HG03469 (cell line): ENCODE results near the gene SP8.
"Not testable (repeated sequence)": the region's sequence is repeated elsewhere in the genome, so short reads cannot be mapped to it uniquely, and the experiment has no call there.

Source experiments
- ATAC-seq: cut with Tn5 transposase; IDR thresholded peaks from one replicate; pipeline ENCODE4 v1.9.1; 2021; ENCODE audit warnings: mild to moderate bottlenecking, moderate library complexity, moderate number of reproducible peaks; ENCODE audit not compliant: unreplicated experiment

SP8 gene

GRCh38 chr7:20786779-20787659 is at the start of gene SP8:
Gene SP8 (minus strand): TSS chr7:20786886. CDS start chr7:20786798, 88 bp downstream.
- no peak for ATAC-seq

GRCh38 chr7:20836424-20836823 is 49.7 kb upstream of the SP8 start:
- peak; percentile 83 for ATAC-seq

- no peak for ATAC-seq
These were observed 48.5 kb upstream of the SP8 start for GRCh38 chr7:20835111-20835750.

GRCh38 chr7:20834656-20835055 is 48.0 kb upstream of the SP8 start:
- ATAC-seq: no peak

GRCh38 chr7:20831956-20832355 is 45.3 kb upstream of the SP8 start:
- no peak for ATAC-seq

- ATAC-seq: no peak
These were observed 44.8 kb upstream of the SP8 start for GRCh38 chr7:20831451-20831850.

- no peak for ATAC-seq
These were observed 42.3 kb upstream of the SP8 start for GRCh38 chr7:20828947-20829346.

- no peak for ATAC-seq
These were observed 40.5 kb upstream of the SP8 start for GRCh38 chr7:20827172-20827571.

GRCh38 chr7:20826243-20826642 is 39.6 kb upstream of the SP8 start:
- ATAC-seq: no peak

- ATAC-seq: no peak
These were observed 38.9 kb upstream of the SP8 start for GRCh38 chr7:20825555-20825954.

GRCh38 chr7:20821390-20821789 is 34.7 kb upstream of the SP8 start:
- not testable (repeated sequence) for ATAC-seq

GRCh38 chr7:20816372-20816959 is 29.8 kb upstream of the SP8 start:
- ATAC-seq: no peak

- no peak for ATAC-seq
These were observed 17.7 kb upstream of the SP8 start for GRCh38 chr7:20804345-20804744.

- ATAC-seq: no peak
These were observed 13.1 kb upstream of the SP8 start for GRCh38 chr7:20799566-20800366.

- ATAC-seq: no peak
These were observed 12.0 kb upstream of the SP8 start for GRCh38 chr7:20798694-20799121.

GRCh38 chr7:20798081-20798693 is 11.5 kb upstream of the SP8 start:
- peak; percentile 72 for ATAC-seq

- peak; percentile 32 for ATAC-seq
These were observed 10.9 kb upstream of the SP8 start for GRCh38 chr7:20797462-20798080.

GRCh38 chr7:20797042-20797461 is 10.4 kb upstream of the SP8 start:
- no peak for ATAC-seq

GRCh38 chr7:20796500-20796899 is 9.8 kb upstream of the SP8 start:
- no peak for ATAC-seq

- no peak for ATAC-seq
These were observed 9.2 kb upstream of the SP8 start for GRCh38 chr7:20795881-20796280.
